SK-N-SH (cell line): ENCODE results near the gene ADGRE3. TPM values are rescaled to one million over a fixed set of nuclear protein-coding genes. Genes with fewer than 3 reads are reported as not detected.
"Not testable (repeated sequence)": the region's sequence is repeated elsewhere in the genome, so short reads cannot be mapped to it uniquely, and the experiment has no call there.

Experiments used
- CTCF ChIA-PET: fragments of 300-600, 350-600 bp; formaldehyde crosslinking; extraction: SDS; loops from one replicate; lab custom pipeline; 2021; lab: Yijun Ruan, JAX
- POLR2A ChIA-PET: fragments of 350-600 bp; sonication (Branson Sonifier 250); formaldehyde crosslinking; extraction: SDS; loops from one replicate; lab custom pipeline; 2020; ENCODE audit warnings: antibody characterized with exemption, inconsistent platforms; lab: Yijun Ruan, JAX
- DNase-seq: peaks from one replicate; pipeline ENCODE4 v3.0.0; 2012
- H2AFZ ChIP-seq: fragments of 200-600 bp; sonication (generic); 2 replicates; pipeline ENCODE4 v1.8.1; 2016; ENCODE audit warnings: antibody characterized with exemption, mild to moderate bottlenecking, low read depth
- H3F3A ChIP-seq: fragments of 200-600 bp; sonication (generic); replicated peaks from 2 replicates; pipeline ENCODE3; 2016; ENCODE audit warnings: antibody characterized with exemption, mild to moderate bottlenecking; ENCODE audit not compliant: insufficient read depth
- H3K27ac ChIP-seq, 2 experiments: fragments of 200-500 bp in 1 of 2; fragments of 200-600 bp in 1 of 2; sonication (Bioruptor generic) in 1 of 2; sonication (generic), shearing (Covaris generic) in 1 of 2; 2 replicates each; pipeline versions ENCODE4 v1.5.1 to v1.6.1; 2014 to 2016; ENCODE audit warnings: low read depth in 2 of 2, inconsistent platforms in 1 of 2, low read length in 1 of 2, mild to moderate bottlenecking in 1 of 2, mixed read lengths in 1 of 2
- H3K27me3 ChIP-seq: fragments of 200-600 bp; sonication (generic), shearing (Covaris generic); 2 replicates; pipeline ENCODE4 v1.6.1; 2016; ENCODE audit warnings: mixed run types; ENCODE audit not compliant: insufficient read depth
- H3K36me3 ChIP-seq, 2 experiments: fragments of 200-500 bp in 1 of 2; fragments of 200-600 bp in 1 of 2; sonication (Bioruptor generic) in 1 of 2; sonication (generic) in 1 of 2; replicated peaks in 1 of 2; 2 replicates each; pipeline versions ENCODE3 to v1.5.1; 2014 to 2016; ENCODE audit warnings: low read length in 1 of 2, mild to moderate bottlenecking in 1 of 2; ENCODE audit not compliant: insufficient read depth in 2 of 2, control insufficient read depth in 1 of 2
- H3K4me1 ChIP-seq, 2 experiments: fragments of 200-500 bp in 1 of 2; fragments of 200-600 bp in 1 of 2; sonication (Bioruptor generic) in 1 of 2; sonication (generic), shearing (Covaris generic) in 1 of 2; 2 replicates each; pipeline versions ENCODE4 v1.5.1 to v1.6.1; 2014 to 2016; ENCODE audit warnings: low read depth in 1 of 2, low read length in 1 of 2, mixed run types in 1 of 2; ENCODE audit not compliant: insufficient read depth in 2 of 2, control insufficient read depth in 1 of 2
- H3K4me2 ChIP-seq: fragments of 200-600 bp; sonication (generic), shearing (Covaris generic); 2 replicates; pipeline ENCODE4 v1.6.1; 2017; ENCODE audit warnings: mixed run types
- H3K4me3 ChIP-seq, 2 experiments: fragments of 200-500 bp in 1 of 2; fragments of 200-600 bp in 1 of 2; sonication (Bioruptor generic) in 1 of 2; sonication (generic), shearing (Covaris generic) in 1 of 2; 2 replicates each; pipeline versions ENCODE4 v1.5.1 to v1.8.1; 2014 to 2016; ENCODE audit warnings: low read depth in 2 of 2, inconsistent platforms in 1 of 2, low read length in 1 of 2, mild to moderate bottlenecking in 1 of 2, mixed read lengths in 1 of 2, moderate library complexity in 1 of 2
- H3K79me2 ChIP-seq: fragments of 200-600 bp; sonication (generic); 2 replicates; pipeline ENCODE4 v1.8.1; 2017; ENCODE audit warnings: mild to moderate bottlenecking; ENCODE audit not compliant: insufficient read depth
- H3K9ac ChIP-seq: fragments of 200-600 bp; sonication (generic); 2 replicates; pipeline ENCODE4 v1.6.1; 2017; ENCODE audit warnings: mixed run types
- H3K9me2 ChIP-seq: fragments of 200-600 bp; sonication (generic); 2 replicates; pipeline ENCODE4 v1.6.1; 2017; ENCODE audit warnings: mixed run types
- H3K9me3 ChIP-seq: fragments of 200-600 bp; sonication (generic); 2 replicates; pipeline ENCODE4 v1.6.1; 2017; ENCODE audit warnings: mixed run types, mild to moderate bottlenecking, moderate library complexity
- H4K20me1 ChIP-seq: fragments of 200-600 bp; sonication (generic); 2 replicates; pipeline ENCODE4 v1.6.1; 2017; ENCODE audit warnings: mild to moderate bottlenecking, mixed run types; ENCODE audit not compliant: insufficient read depth
- CHD2 ChIP-seq: fragments of 150-350 bp; IDR thresholded peaks from 2 replicates; pipeline ENCODE4 v1.6.1; 2018; ENCODE audit warnings: low read length; ENCODE audit not compliant: partially characterized antibody
- EP300 ChIP-seq, 2 experiments: IDR thresholded peaks; 2 replicates each; pipeline versions ENCODE4 v1.4.0 to v1.6.1; 2012; ENCODE audit warnings: borderline replicate concordance in 1 of 2, low read depth in 1 of 2, low read length in 1 of 2
- EZH2phosphoT487 ChIP-seq: fragments of 200-600 bp; sonication (generic); IDR thresholded peaks from 2 replicates; pipeline ENCODE4 v1.6.1; 2017; ENCODE audit warnings: low read depth, mixed run types, mild to moderate bottlenecking, antibody characterized with exemption, moderate library complexity, borderline replicate concordance
- FOXM1 ChIP-seq: IDR thresholded peaks from 2 replicates; pipeline ENCODE4 v1.4.0; 2012; ENCODE audit warnings: low read depth, mild to moderate bottlenecking
- IRF3 ChIP-seq: fragments of 150-350 bp; IDR thresholded peaks from 2 replicates; pipeline ENCODE4 v1.6.1; 2016; ENCODE audit warnings: mild to moderate bottlenecking, low read depth, low read length
- JUND ChIP-seq: IDR thresholded peaks from 2 replicates; pipeline ENCODE4 v1.4.0; 2012
- MAX ChIP-seq: IDR thresholded peaks from 2 replicates; pipeline ENCODE4 v1.4.0; 2012; ENCODE audit warnings: low read depth
- PBX3 ChIP-seq: IDR thresholded peaks from 2 replicates; pipeline ENCODE4; 2012
- RAD21 ChIP-seq: IDR thresholded peaks from 2 replicates; pipeline ENCODE4 v1.6.1; 2012; ENCODE audit warnings: mild to moderate bottlenecking, low read length
- RFX5 ChIP-seq: IDR thresholded peaks from 2 replicates; pipeline ENCODE4 v1.6.1; 2012; ENCODE audit warnings: mild to moderate bottlenecking, improper control_type of control experiment, low read length
- SIN3A ChIP-seq: IDR thresholded peaks from 2 replicates; pipeline ENCODE4 v1.6.1; 2012; ENCODE audit warnings: low read depth, mild to moderate bottlenecking, low read length, moderate library complexity, borderline replicate concordance
- TAF1 ChIP-seq: IDR thresholded peaks from 2 replicates; pipeline ENCODE4 v1.6.1; 2012; ENCODE audit warnings: low read depth, mild to moderate bottlenecking, low read length, moderate library complexity, borderline replicate concordance
- YY1 ChIP-seq: IDR thresholded peaks from 2 replicates; pipeline ENCODE4 v1.4.0; 2012; ENCODE audit warnings: low read depth, mild to moderate bottlenecking
- WGBS: methylation state at CpG from one replicate; pipeline ENCODE4 v1.1.6; 2017; ENCODE audit warnings: low lambda C conversion rate; 5-methylcytosine and 5-hydroxymethylcytosine counted together
- polyA plus RNA-seq, 3 experiments: library from polyadenylated mRNA; depleted of rRNA; stranded (reverse); fragments of >200 nt; gene quantifications; 2 replicates each; pipeline ENCODE4 v1.2.3, GENCODE V29; 2012

The ADGRE3 gene
- polyA plus RNA-seq, 1 of the 3 experiments (the other 2 are of a cell fraction): not detected

- H3K27ac ChIP-seq, DNase-seq, CTCF ChIA-PET, H3K4me1 ChIP-seq, H3K36me3 ChIP-seq, H3K9me2 ChIP-seq, H3K9me3 ChIP-seq, H3K79me2 ChIP-seq, H3K4me3 ChIP-seq, POLR2A ChIA-PET, H3K9ac ChIP-seq, H3K4me2 ChIP-seq, H4K20me1 ChIP-seq, H3K27me3 ChIP-seq, H2AFZ ChIP-seq, H3F3A ChIP-seq: not testable (repeated sequence)
- WGBS: 3% methylated on average over 5 of the region's 5 CpGs
Observed at GRCh38 chr19:14584372-14584771, 90.3 kb downstream of the ADGRE3 start.

- TF ChIP-seq TAF1: no peak
- TF ChIP-seq EP300 (IDR thresholded peaks at IDR 0.05; ENCODE audit: borderline replicate concordance in 1 of 2, low read depth in 1 of 2, low read length in 1 of 2): no peak
- TF ChIP-seq RAD21: no peak
- no peak for TF ChIP-seq SIN3A
- no peak for TF ChIP-seq FOXM1
- no peak for TF ChIP-seq JUND
- TF ChIP-seq EZH2phosphoT487: no peak
- TF ChIP-seq RFX5: no peak
- no peak for TF ChIP-seq CHD2
- no peak for TF ChIP-seq MAX
- TF ChIP-seq PBX3: no peak
- TF ChIP-seq IRF3: no peak
- no peak for TF ChIP-seq YY1
- POLR2A ChIA-PET: no interaction called here
- no peaks in the 10 kb centered on the region for H3F3A ChIP-seq
- H2AFZ ChIP-seq: no peak within 1 kb of the TSS
- DNase-seq: no peak
- H3K36me3 ChIP-seq: no peaks in the 10 kb centered on the region
- no peaks in the 10 kb centered on the region for H3K4me1 ChIP-seq
- H3K4me2 ChIP-seq: no peak within 1 kb of the TSS
- no peaks in the 10 kb centered on the region for H4K20me1 ChIP-seq
- no peaks in the 10 kb centered on the region for H3K79me2 ChIP-seq
- H3K4me3 ChIP-seq: no peak within 1 kb of the TSS
- no peaks in the 10 kb centered on the region for H3K9me2 ChIP-seq
- H3K27me3 ChIP-seq: peaks cover 5% of the 10 kb centered on the region; the same call in 1 of the 2 replicates
- H3K27ac ChIP-seq: no peak within 1 kb of the TSS
- no peak within 1 kb of the TSS for H3K9ac ChIP-seq
- WGBS: 15% methylated on average over 6 of the region's 6 CpGs
- H3K9me3 ChIP-seq: no peaks in the 10 kb centered on the region
- CTCF ChIA-PET: no interaction called here
Observed at GRCh38 chr19:14582894-14583340, 91.7 kb downstream of the ADGRE3 start, which contains the start of gene CLEC17A. TSS of gene CLEC17A (plus strand) at chr19:14583084. CDS start at chr19:14583161, 77 bp downstream.
